Trophoblast cell (in vitro differentiated cells and primary cell): ENCODE measurements around the gene TENM4.
A peak's percentile ranks its signal among the peaks of the same experiment; 100 is the strongest.

Experiments used
- DNase-seq, 2 donors: peaks; one replicate each; pipeline ENCODE4 v3.0.0-alpha.2; 2016
- H2AFZ ChIP-seq: 2 replicates; pipeline ENCODE4 v1.6.1; 2013; ENCODE audit warnings: low read length, moderate library complexity, mild to moderate bottlenecking; ENCODE audit not compliant: insufficient read depth, poor library complexity
- H2AK5ac ChIP-seq: 2 replicates; pipeline ENCODE4 v1.6.1; 2013; ENCODE audit warnings: mild to moderate bottlenecking, low read length
- H2BK120ac ChIP-seq: 2 replicates; pipeline ENCODE4 v1.6.1; 2013; ENCODE audit warnings: low read length, mild to moderate bottlenecking, moderate library complexity; ENCODE audit not compliant: insufficient read depth, poor library complexity
- H2BK12ac ChIP-seq: 2 replicates; pipeline ENCODE4 v1.6.1; 2013; ENCODE audit warnings: mild to moderate bottlenecking, low read length, moderate library complexity
- H2BK5ac ChIP-seq: 2 replicates; pipeline ENCODE4 v1.6.1; 2013; ENCODE audit warnings: low read length, low read depth, moderate library complexity, mild to moderate bottlenecking; ENCODE audit not compliant: poor library complexity
- H3K14ac ChIP-seq: 2 replicates; pipeline ENCODE4 v1.6.1; 2013; ENCODE audit warnings: mild to moderate bottlenecking, low read length
- H3K18ac ChIP-seq: 2 replicates; pipeline ENCODE4 v1.6.1; 2013; ENCODE audit warnings: mild to moderate bottlenecking, low read length
- H3K23ac ChIP-seq: 2 replicates; pipeline ENCODE4 v1.6.1; 2013; ENCODE audit warnings: low read length
- H3K27ac ChIP-seq: 2 replicates; pipeline ENCODE4 v1.5.1; 2013; ENCODE audit warnings: low read depth, mild to moderate bottlenecking, inconsistent platforms, low read length, moderate library complexity
- H3K27me3 ChIP-seq: 2 replicates; pipeline ENCODE4 v1.6.1; 2013; ENCODE audit warnings: inconsistent platforms, mild to moderate bottlenecking, low read length, moderate library complexity; ENCODE audit not compliant: insufficient read depth
- H3K36me3 ChIP-seq, 2 experiments: 1 replicate in 1 of 2; 2 replicates in 1 of 2; pipeline ENCODE4 v1.6.1; 2013; ENCODE audit warnings: low read length in 2 of 2, mild to moderate bottlenecking in 2 of 2, moderate library complexity in 1 of 2; ENCODE audit not compliant: insufficient read depth in 2 of 2, control insufficient read depth in 1 of 2
- H3K4ac ChIP-seq: 2 replicates; pipeline ENCODE4 v1.6.1; 2013; ENCODE audit warnings: low read depth, mild to moderate bottlenecking, low read length, moderate library complexity
- H3K4me1 ChIP-seq, 2 experiments: 1 replicate in 1 of 2; 2 replicates in 1 of 2; pipeline ENCODE4 v1.6.1; 2013; ENCODE audit warnings: low read length in 2 of 2, mild to moderate bottlenecking in 2 of 2, moderate library complexity in 1 of 2; ENCODE audit not compliant: insufficient read depth in 2 of 2, control insufficient read depth in 1 of 2
- H3K4me2 ChIP-seq: 2 replicates; pipeline ENCODE4 v1.6.1; 2013; ENCODE audit warnings: inconsistent platforms, mild to moderate bottlenecking, low read length, moderate library complexity
- H3K4me3 ChIP-seq: 2 replicates; pipeline ENCODE4 v1.5.1; 2013; ENCODE audit warnings: mild to moderate bottlenecking, low read depth, low read length, inconsistent platforms
- H3K79me1 ChIP-seq: one replicate; pipeline ENCODE4 v1.6.1; 2013; ENCODE audit warnings: low read length
- H3K79me2 ChIP-seq: 2 replicates; pipeline ENCODE4 v1.6.1; 2013; ENCODE audit warnings: low read length, mild to moderate bottlenecking; ENCODE audit not compliant: control insufficient read depth, insufficient read depth, poor library complexity
- H3K9ac ChIP-seq: 2 replicates; pipeline ENCODE4 v1.6.1; 2013; ENCODE audit warnings: mild to moderate bottlenecking, low read length
- H3K9me3 ChIP-seq: 2 replicates; pipeline ENCODE4 v1.6.1; 2013; ENCODE audit warnings: low read depth, mild to moderate bottlenecking, control low read depth, inconsistent platforms, low read length; ENCODE audit not compliant: insufficient read depth
- H4K12ac ChIP-seq: 2 replicates; pipeline ENCODE4 v1.6.1; 2013; ENCODE audit warnings: low read depth, mild to moderate bottlenecking, low read length, moderate library complexity
- H4K8ac ChIP-seq: 2 replicates; pipeline ENCODE4 v1.6.1; 2013; ENCODE audit warnings: low read depth, mild to moderate bottlenecking, low read length, moderate library complexity
- H4K91ac ChIP-seq: one replicate; pipeline ENCODE4 v1.6.1; 2013; ENCODE audit warnings: low read depth, mild to moderate bottlenecking, low read length, moderate library complexity
- WGBS: extraction: QIAGEN DNeasy Blood & Tissue Kit; methylation state at CpG from one replicate; pipeline ENCODE4 v1.1.7; 2013; ENCODE audit warnings: missing lambda C conversion rate; ENCODE audit not compliant: insufficient read length, insufficient coverage; ENCODE audit errors: extremely low coverage; 5-methylcytosine and 5-hydroxymethylcytosine counted together

TENM4 gene

GRCh38 chr11:79431535-79431934 is 9.3 kb downstream of the TENM4 start:
- no peak overlapping the region for H3K4me3 ChIP-seq

GRCh38 chr11:79430280-79430679 is 10.6 kb downstream of the TENM4 start:
- no peak overlapping the region for H2BK12ac ChIP-seq
- H3K23ac ChIP-seq = peak overlapping the region; percentile 17
- no peaks in the 10 kb centered on the region for H3K79me1 ChIP-seq
- H2AK5ac ChIP-seq = no peak overlapping the region
- DNase-seq = no peak
- no peak overlapping the region for H4K91ac ChIP-seq
- no peak overlapping the region for H4K12ac ChIP-seq
- no peaks in the 10 kb centered on the region for H3K79me2 ChIP-seq
- H3K4me3 ChIP-seq = no peak overlapping the region
- H3K36me3 ChIP-seq = no peaks in the 10 kb centered on the region
- no peaks in the 10 kb centered on the region for H3K9me3 ChIP-seq
- H2AFZ ChIP-seq = no peak overlapping the region
- no peak overlapping the region for H3K9ac ChIP-seq
- no peaks in the 10 kb centered on the region for H3K27me3 ChIP-seq
- no peaks in the 10 kb centered on the region for H3K4me1 ChIP-seq
- no peak overlapping the region for H2BK120ac ChIP-seq
- H3K27ac ChIP-seq = no peak overlapping the region
- no peak overlapping the region for H3K18ac ChIP-seq
- H3K4me2 ChIP-seq = no peak overlapping the region
- H4K8ac ChIP-seq = no peak overlapping the region
- no peak overlapping the region for H2BK5ac ChIP-seq
- H3K14ac ChIP-seq = no peak overlapping the region
- no peak overlapping the region for H3K4ac ChIP-seq

More at GRCh38 chr11:79431535-79431934, 9.3 kb downstream of the TENM4 start:
- WGBS = no CpG with 5 or more reads among the region's 1 CpG
- Histone ChIP-seq H2BK120ac (no peak overlapping the region), H3K4me2 (no peak overlapping the region), H4K12ac (no peak overlapping the region), H3K4ac (no peak overlapping the region), H4K91ac (no peak overlapping the region), H3K4me1 (no peaks in the 10 kb centered on the region), H3K14ac (no peak overlapping the region), H2BK5ac (no peak overlapping the region), H3K27me3 (peaks cover 7% of the 10 kb centered on the region), H2AFZ (no peak overlapping the region), H3K79me2 (no peaks in the 10 kb centered on the region), H3K23ac (no peak overlapping the region), H2AK5ac (no peak overlapping the region), H2BK12ac (no peak overlapping the region), H4K8ac (no peak overlapping the region), H3K79me1 (no peaks in the 10 kb centered on the region), H3K27ac (no peak overlapping the region), H3K18ac (no peak overlapping the region), H3K36me3 (no peaks in the 10 kb centered on the region), H3K9me3 (no peaks in the 10 kb centered on the region), H3K9ac (no peak overlapping the region)
- DNase-seq = no peak

GRCh38 chr11:79428406-79428805 is 12.4 kb downstream of the TENM4 start:
- H3K14ac ChIP-seq = no peak overlapping the region
- H3K36me3 ChIP-seq = no peaks in the 10 kb centered on the region
- H3K23ac ChIP-seq = no peak overlapping the region
- no peak overlapping the region for H2BK120ac ChIP-seq
- H3K18ac ChIP-seq = no peak overlapping the region
- H3K79me1 ChIP-seq = no peaks in the 10 kb centered on the region
- WGBS = no CpG with 5 or more reads among the region's 1 CpG
- H3K4me3 ChIP-seq = no peak overlapping the region
- no peaks in the 10 kb centered on the region for H3K4me1 ChIP-seq
- H3K4ac ChIP-seq = no peak overlapping the region
- no peaks in the 10 kb centered on the region for H3K79me2 ChIP-seq
- H2AFZ ChIP-seq = no peak overlapping the region
- H4K12ac ChIP-seq = no peak overlapping the region
- no peak overlapping the region for H2AK5ac ChIP-seq
- no peak overlapping the region for H2BK12ac ChIP-seq
- H3K4me2 ChIP-seq = no peak overlapping the region
- no peak for DNase-seq
- H4K8ac ChIP-seq = no peak overlapping the region
- no peaks in the 10 kb centered on the region for H3K27me3 ChIP-seq
- H3K9ac ChIP-seq = no peak overlapping the region
- H4K91ac ChIP-seq = no peak overlapping the region
- no peaks in the 10 kb centered on the region for H3K9me3 ChIP-seq
- no peak overlapping the region for H3K27ac ChIP-seq
- no peak overlapping the region for H2BK5ac ChIP-seq

- no peak for DNase-seq
- Histone ChIP-seq H2BK120ac (no peak overlapping the region), H4K91ac (no peak overlapping the region), H2AFZ (no peak overlapping the region), H3K36me3 (no peaks in the 10 kb centered on the region), H3K4me2 (no peak overlapping the region), H2BK12ac (no peak overlapping the region), H3K9ac (no peak overlapping the region), H3K9me3 (no peaks in the 10 kb centered on the region), H3K27ac (no peak overlapping the region), H2AK5ac (no peak overlapping the region), H3K79me2 (no peaks in the 10 kb centered on the region), H3K23ac (no peak overlapping the region), H2BK5ac (no peak overlapping the region), H4K12ac (no peak overlapping the region), H3K4me1 (no peaks in the 10 kb centered on the region), H3K4ac (no peak overlapping the region), H3K18ac (no peak overlapping the region), H3K14ac (no peak overlapping the region), H3K27me3 (no peaks in the 10 kb centered on the region), H3K4me3 (no peak overlapping the region), H3K79me1 (no peaks in the 10 kb centered on the region), H4K8ac (no peak overlapping the region)
- no CpG with 5 or more reads among the region's 5 CpGs for WGBS
Measured at GRCh38 chr11:79427611-79428327, 13.1 kb downstream of the TENM4 start.
